ENCODE results near the gene DOCK11.

- TF ChIP-seq CTCF (IDR thresholded peaks at IDR 0.05) (no peak), POLR2A (IDR thresholded peaks at IDR 0.05) (no peak)
Observed at GRCh38 chrX:118698516-118699170, 203.0 kb downstream of the DOCK11 start.
